Activated CD8-positive, alpha-beta memory T cell treated with anti-CD3 and anti-CD28 coated beads for 1 hour (primary cell): ENCODE results near the gene DIP2C.
"Not testable (repeated sequence)": the region's sequence is repeated elsewhere in the genome, so short reads cannot be mapped to it uniquely, and the experiment has no call there.

Source experiments
- DNase-seq, 2 donors: peaks; one replicate each; pipeline ENCODE4 v3.0.0-alpha.2; 2020; ENCODE audit warnings: low read depth in 1 of 2; ENCODE audit errors: extremely low read depth in 1 of 2

The DIP2C gene

GRCh38 chr10:267705-268104, 421.8 kb downstream of the DIP2C start:
- no peak for DNase-seq

- DNase-seq: no peak
Observed at GRCh38 chr10:266974-267425, 422.5 kb downstream of the DIP2C start.

DNA sequence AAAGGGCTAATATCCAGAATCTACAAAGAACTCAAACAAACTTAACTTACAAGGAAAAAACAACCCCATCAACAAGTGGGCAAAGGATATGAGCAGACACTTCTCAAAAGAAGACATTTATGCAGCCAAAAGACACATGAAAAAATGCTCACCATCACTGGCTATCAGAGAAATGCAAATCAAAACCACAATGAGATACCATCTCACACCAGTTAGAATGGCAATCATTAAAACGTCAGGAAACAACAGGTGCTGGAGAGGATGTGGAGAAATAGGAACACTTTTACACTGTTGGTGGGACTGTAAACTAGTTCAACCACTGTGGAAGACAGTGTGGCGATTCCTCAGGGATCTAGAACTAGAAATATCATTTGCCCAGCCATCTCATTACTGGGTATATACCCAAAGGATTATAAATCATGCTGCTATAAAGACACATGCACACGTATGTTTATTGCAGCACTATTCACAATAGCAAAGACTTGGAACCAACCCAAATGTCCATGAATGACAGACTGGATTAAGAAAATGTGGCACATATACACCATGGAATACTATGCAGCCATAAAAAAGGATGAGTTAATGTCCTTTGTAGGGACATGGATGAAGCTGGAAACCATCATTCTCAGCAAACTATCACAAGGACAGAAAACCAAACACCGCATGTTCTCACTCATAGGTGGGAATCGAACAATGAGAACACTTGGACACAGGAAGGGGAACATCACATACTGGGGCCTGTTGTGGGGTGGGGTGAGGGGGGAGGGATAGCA, 423.5 kb downstream of the DIP2C start:
- DNase-seq: not testable (repeated sequence)

- not testable (repeated sequence) for DNase-seq
Observed at GRCh38 chr10:265074-265440, 424.4 kb downstream of the DIP2C start.

DNA sequence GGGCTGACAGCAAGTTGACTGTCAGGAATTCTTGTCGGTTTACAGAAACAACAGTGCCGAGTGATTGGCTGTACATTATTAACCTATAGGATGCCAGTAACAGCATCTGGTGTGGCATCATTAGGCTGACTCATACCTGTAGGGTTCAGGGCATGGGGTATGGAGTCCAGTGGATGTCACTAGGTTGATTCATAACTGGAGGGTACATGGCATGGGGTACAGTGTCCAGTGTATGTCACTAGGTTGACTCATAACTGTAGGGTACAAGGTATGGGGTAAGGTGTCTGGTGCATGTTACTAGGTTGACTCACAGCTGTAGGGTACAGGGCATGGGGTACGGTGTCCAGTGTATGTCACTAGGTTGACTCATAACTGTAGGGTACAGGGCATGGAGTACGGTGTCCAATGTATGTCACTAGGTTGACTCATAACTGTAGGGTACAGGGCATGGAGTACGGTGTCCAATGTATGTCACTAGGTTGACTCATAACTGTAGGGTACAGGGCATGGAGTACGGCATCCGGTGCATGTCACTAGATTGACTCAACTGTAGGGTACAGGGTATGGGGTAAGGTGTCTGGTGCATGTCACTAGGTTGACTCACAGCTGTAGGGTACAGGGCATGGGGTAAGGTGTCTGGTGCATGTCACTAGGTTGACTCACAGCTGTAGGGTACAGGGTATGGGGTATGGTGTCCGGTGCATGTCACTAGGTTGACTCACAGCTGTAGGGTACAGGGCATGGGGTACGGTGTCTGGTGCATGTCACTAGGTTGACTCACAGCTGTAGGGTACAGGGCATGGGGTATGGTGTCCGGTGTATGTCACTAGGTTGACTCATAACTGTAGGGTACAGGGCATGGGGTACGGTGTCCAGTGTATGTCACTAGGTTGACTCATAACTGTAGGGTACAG, 425.1 kb downstream of the DIP2C start:
- DNase-seq: not testable (repeated sequence)

DNA sequence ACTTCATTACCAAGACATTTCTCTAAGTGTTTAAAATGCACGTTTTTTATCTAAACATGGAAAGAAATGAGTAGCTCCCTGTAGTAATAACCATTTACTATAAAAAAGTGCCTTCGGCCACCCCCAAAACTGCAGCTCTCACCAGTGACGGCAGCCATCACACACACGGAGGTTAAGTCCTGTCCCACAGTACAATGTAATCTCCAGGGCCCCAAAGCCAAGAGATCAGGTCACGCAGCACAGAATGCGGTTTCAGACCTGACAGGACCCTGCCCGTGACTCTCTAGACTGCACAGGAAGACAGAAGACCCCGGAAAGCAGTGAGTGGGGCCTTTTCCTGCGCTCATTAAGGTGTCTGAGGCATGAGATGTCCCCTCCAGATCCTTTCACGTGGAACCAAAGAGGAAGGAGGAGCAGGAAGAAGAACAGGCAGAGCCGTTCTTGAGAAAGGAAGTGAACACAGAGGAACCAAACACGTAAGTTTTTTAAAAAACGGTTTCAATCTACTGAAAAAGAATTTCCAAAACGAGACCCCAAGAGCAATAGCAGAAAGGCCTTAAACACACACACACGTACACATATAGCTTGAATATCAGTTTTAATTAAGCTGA, 428.5 kb downstream of the DIP2C start:
- no peak for DNase-seq

DNA sequence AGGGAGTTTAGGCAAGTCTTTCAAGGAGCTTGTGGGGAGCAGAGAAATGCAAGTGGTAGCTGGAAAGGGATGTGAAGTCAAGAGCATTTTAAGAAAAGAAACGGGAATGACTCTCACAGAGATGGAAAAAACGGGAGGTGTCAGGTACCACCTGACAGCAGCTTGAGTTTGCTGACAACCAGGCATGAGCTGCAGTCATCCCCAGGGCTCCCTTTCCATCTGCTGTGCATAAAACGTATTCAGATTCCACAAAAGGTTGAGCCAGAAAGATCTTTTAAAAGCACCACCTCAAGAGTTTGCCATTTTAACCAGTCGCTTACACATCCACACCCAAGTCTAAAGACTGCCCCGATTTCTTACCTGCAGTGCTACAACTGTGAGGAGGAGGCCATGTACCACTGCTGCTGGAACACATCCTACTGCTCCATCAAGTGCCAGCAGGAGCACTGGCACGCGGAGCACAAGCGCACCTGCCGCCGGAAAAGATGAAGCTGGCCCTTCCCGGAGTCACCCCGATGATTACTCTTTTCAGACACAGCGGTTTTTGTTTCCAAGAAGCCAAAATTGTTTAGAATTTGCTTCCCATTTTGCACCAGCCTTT, 437.4 kb downstream of the DIP2C start:
- no peak for DNase-seq

- DNase-seq: no peak
Observed at GRCh38 chr10:248307-248706, 441.2 kb downstream of the DIP2C start.

GRCh38 chr10:247480-247879, 442.0 kb downstream of the DIP2C start:
- DNase-seq: no peak

GRCh38 chr10:246431-246830, 443.0 kb downstream of the DIP2C start:
- DNase-seq: no peak

DNA sequence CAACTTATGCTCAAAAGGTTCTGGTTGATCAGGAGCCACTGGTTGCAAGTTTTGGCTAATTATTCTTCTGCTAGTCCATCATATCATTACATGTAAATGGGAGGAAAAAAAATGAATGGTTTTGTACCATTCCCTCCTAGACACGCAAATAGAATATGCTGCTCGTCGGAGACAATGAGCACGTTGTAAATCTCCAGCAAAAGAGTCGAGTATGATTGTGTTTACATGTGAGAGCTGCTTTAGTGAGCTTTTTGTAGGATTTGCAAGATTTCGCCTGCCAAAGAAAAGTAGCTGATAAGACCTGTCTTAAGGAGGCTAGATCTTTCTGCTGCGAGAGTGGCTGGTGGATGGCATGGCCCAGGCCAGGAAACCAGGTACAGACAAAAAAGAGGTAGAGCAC, 445.2 kb downstream of the DIP2C start:
- DNase-seq: no peak

DNA sequence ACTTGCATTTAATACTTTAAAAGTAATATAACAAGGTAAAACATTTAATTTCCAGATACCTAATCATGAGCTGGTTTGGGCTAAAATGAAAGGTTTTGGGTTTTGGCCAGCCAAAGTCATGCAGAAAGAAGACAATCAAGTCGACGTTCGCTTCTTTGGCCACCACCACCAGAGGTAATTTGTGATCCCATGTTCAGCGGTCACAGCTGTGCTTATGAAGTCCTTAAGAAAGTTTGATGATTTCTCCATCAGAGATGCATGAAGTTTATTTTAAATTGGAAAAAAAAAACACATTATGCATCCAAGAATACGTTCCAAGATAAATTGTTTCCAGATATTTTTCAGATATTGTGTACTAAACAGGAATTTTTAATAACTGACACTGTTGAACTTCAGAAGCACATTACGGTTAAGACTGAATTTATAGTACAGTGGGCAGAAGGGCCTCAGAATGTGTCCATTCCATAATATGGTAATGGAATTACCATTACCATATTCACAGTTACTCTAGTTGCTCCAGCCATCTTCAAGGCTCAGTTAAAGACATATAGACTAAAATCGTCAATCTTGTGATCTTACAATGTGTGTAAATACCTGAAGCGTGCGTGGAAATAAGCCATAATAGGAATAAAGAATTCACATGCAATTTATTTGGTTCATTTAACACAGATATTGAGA, 447.4 kb downstream of the DIP2C start:
- no peak for DNase-seq

DNA sequence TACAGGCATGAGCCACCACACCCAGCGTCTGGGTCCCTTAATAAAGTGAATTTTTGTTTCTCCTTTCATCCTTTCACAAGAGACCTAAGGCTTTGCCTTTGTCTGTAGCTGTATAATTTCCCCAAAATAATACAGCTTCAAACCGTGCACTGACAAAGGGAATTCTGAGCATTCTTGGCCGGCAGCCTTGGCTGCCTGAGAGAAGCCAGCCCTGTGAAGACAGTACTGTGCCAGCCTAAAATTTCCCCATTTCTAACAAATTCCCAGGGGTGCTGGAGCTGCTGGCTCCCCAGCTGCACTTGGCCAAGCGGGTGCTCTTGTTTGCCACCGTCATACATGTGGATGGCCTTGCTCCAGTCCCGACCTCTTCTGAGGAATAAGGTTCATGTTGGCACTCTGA, 448.0 kb downstream of the DIP2C start:
- no peak for DNase-seq

- no peak for DNase-seq
Observed at GRCh38 chr10:239109-239508, 450.4 kb downstream of the DIP2C start.

GRCh38 chr10:235915-236314, 453.6 kb downstream of the DIP2C start:
- DNase-seq: no peak

- DNase-seq: no peak
Observed at GRCh38 chr10:234708-235406, 454.6 kb downstream of the DIP2C start.

GRCh38 chr10:232878-233277, 456.6 kb downstream of the DIP2C start:
- no peak for DNase-seq

DNA sequence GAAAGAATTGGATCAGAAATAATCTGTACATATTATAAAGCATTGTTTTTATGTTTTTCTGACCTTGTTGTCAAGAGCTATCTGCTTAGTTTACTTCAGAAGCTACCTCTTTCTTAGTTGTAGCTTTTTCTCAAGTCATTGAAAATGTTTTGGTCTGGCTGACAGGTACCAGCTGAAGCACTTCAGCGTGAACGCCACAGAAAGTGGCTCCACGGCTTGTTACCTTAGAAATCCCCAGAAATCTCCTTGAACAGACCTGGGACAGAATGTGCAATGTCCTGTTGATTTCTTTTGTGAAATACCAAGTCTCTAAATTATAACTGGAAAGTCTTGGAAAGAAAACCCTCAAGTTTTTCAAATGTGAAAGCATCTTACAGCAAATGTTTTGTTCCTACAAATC, 457.4 kb downstream of the DIP2C start:
- no peak for DNase-seq

DNA sequence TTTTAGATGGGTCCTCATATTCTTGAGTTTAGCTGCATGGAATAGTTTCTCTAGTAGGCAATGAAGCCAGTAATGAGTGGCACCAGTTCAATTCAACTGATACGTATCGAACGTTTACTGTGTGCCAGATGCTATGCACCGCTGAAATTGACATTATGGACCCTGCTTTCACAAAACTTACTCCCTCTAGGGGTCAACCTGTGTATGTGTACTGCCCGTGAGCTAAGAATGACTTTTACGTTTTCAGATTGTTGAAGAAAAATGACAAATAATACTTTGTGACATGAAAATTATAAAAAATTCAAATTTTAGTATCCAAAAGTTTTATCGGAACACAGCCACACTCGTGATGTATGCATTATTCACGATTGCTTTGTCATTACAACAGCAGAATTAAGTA, 458.7 kb downstream of the DIP2C start:
- DNase-seq: no peak

- DNase-seq: no peak
Observed at GRCh38 chr10:228366-228765, 461.1 kb downstream of the DIP2C start.
